ENCODE measurements around the gene ODC1.

ODC1 gene

GRCh38 chr2:10392100-10392499, 56.0 kb downstream of the ODC1 start:
- Histone ChIP-seq H3K4me1 (peaks cover 78% of the 10 kb centered on the region), H3K4me2 (no peak overlapping the region), H3K36me3 (peaks cover 19% of the 10 kb centered on the region; the same call in 1 of the 2 replicates), H3K27me3 (no peaks in the 10 kb centered on the region), H3K27ac (no peak overlapping the region), H3K4me3 (no peak overlapping the region), H3K9ac (no peak overlapping the region), H4K20me1 (peaks cover 97% of the 10 kb centered on the region), H3K9me3 (no peaks in the 10 kb centered on the region)
- TF ChIP-seq Cebpa-rat (IDR thresholded peaks at IDR 0.05): no peak

GRCh38 chr2:10390369-10390801, 57.7 kb downstream of the ODC1 start:
- Histone ChIP-seq H3K27ac (no peak overlapping the region), H3K9ac (no peak overlapping the region), H3K4me1 (peaks cover 78% of the 10 kb centered on the region), H3K27me3 (no peaks in the 10 kb centered on the region), H3K36me3 (peaks cover 19% of the 10 kb centered on the region; the same call in 1 of the 2 replicates), H3K4me3 (no peak overlapping the region), H3K9me3 (no peaks in the 10 kb centered on the region), H3K4me2 (no peak overlapping the region), H4K20me1 (peaks cover 97% of the 10 kb centered on the region)
- TF ChIP-seq Cebpa-rat (IDR thresholded peaks at IDR 0.05): no peak
